Measurements from ENCODE around the gene C4orf50. TPM values are rescaled to one million over a fixed set of nuclear protein-coding genes. Genes with fewer than 3 reads are reported as not detected.

C4orf50 gene
- total and polyA plus RNA-seq, 2 of the 8 experiments (the other 6 are each of a cell fraction or from before 2014, with no cell fraction given), result 0.08 to 0.22 TPM

DNA sequence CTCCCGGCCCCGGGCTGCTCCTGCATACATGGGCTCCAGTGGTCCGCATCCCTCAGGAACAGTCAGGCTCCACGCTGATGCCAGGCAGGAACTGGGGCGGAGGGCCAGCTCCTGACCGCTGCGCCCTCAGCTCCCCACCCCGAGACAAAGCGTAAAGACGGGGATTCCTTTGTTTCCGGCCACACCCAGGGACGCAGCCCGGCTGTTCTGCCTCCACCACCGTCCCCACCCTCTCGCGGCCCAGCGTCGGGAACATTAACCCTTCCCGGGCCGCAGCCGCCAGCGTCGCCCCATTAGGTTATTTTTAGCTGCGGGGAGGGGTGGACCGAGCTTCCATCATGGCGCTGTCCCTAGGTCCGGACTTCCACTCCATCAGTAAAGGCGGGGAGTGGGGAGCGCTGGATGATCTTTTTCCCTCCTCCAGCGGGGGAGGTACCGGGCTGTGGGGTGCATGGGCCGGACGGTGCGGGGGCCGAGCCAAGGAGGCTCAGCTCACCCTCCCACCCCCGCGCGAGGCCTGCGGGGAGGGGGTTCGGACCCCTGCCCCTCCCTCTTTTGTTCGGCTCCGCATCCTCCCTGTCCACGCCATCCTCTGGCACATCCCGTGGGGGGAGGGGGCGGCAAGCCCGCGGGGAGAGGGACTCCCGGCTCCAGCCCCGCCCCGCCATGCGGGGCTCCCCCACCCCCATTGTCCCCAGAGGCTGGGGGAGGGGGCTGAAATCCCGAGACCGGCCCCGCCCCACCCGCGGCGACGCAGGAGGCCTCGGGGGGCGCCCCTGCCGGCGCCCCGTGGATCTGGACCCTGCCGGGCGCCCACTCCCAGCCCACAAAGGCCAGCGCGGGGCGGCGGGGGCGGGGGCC lies 130.6 kb downstream of the C4orf50 start:
- Histone ChIP-seq H4K5ac (ENCODE audit: insufficient read length, low read depth, low read length) (peak overlapping the region; percentile 67), H3K4me1 (replicated peaks in 1 of 4; ENCODE audit: control insufficient read depth in 3 of 4, insufficient read depth in 4 of 4, low read length in 3 of 4) (peaks cover 22 to 39% (median 29%) of the 10 kb centered on the region in 4 experiments), H2BK20ac (ENCODE audit: low read length) (no peak overlapping the region), H3K23me2 (ENCODE audit: low read depth, low read length) (peaks cover 20% of the 10 kb centered on the region; the same call in 1 of the 2 replicates), H2AFZ (ENCODE audit: low read length) (no peak overlapping the region), H3K27me3 (replicated peaks in 1 of 4; ENCODE audit: control insufficient read depth in 3 of 4, extremely low read depth in 1 of 4, insufficient read depth in 3 of 4, low read length in 3 of 4) (peaks cover 17 to 32% (median 29%) of the 10 kb centered on the region in 4 experiments), H3K27ac (ENCODE audit: low read depth, low read length) (no peak overlapping the region), H3K9me3 (ENCODE audit: insufficient read depth in 2 of 2, low read depth in 1 of 2, low read length in 1 of 2) (no peaks in the 10 kb centered on the region), H2BK120ac (replicated peaks; ENCODE audit: low read depth, low read length) (no peak overlapping the region), H3K9ac (replicated peaks in 1 of 4; ENCODE audit: extremely low read depth in 1 of 4, low read depth in 3 of 4, low read length in 3 of 4) (peak overlapping the region in 2 of 4 experiments; percentile 54 to 56; a peak in 3 of 7 replicates), H3K4me2 (ENCODE audit: insufficient read depth in 1 of 2, low read depth in 2 of 2, low read length in 2 of 2) (peak overlapping the region; percentile 73 to 91), H3K4ac (replicated peaks; ENCODE audit: insufficient read length, low read depth, low read length) (no peak overlapping the region), H2BK5ac (ENCODE audit: low read depth, low read length) (peak overlapping the region; percentile 94; the same call in 1 of the 2 replicates), H3K79me1 (ENCODE audit: low read depth, low read length) (peaks cover 11% of the 10 kb centered on the region), H2BK12ac (ENCODE audit: low read depth, low read length) (no peak overlapping the region; the same call in 1 of the 2 replicates), H3K36me3 (ENCODE audit: control insufficient read depth in 2 of 4, insufficient read depth in 4 of 4, low read length in 3 of 4) (no peaks in the 10 kb centered on the region), H3K14ac (ENCODE audit: insufficient read length) (no peak overlapping the region), H4K20me1 (replicated peaks in 1 of 2; ENCODE audit: control insufficient read depth in 1 of 2, insufficient read depth in 2 of 2, low read length in 2 of 2) (peaks cover 39 to 48% of the 10 kb centered on the region in 2 experiments), H3K79me2 (ENCODE audit: control insufficient read depth in 1 of 2, insufficient read depth in 2 of 2, low read length in 2 of 2) (peaks cover 10 to 47% of the 10 kb centered on the region in 2 experiments), H3K4me3 (ENCODE audit: extremely low read depth in 1 of 4, insufficient read depth in 2 of 4, low read depth in 3 of 4, low read length in 4 of 4) (peak overlapping the region; percentile 71 to 98 (median 74)), H3K18ac (ENCODE audit: extremely low read depth, low read length) (peak overlapping the region; percentile 28; the same call in 1 of the 2 replicates), H2BK15ac (ENCODE audit: low read length) (no peak overlapping the region), H4K91ac (replicated peaks; ENCODE audit: insufficient read length, low read length) (peak overlapping the region; percentile 37), H2AK5ac (ENCODE audit: low read depth, low read length) (no peak overlapping the region), H4K8ac (ENCODE audit: extremely low read depth, insufficient read depth, low read length) (no peak overlapping the region), H3K56ac (replicated peaks; ENCODE audit: insufficient read length, low read depth, low read length) (no peak overlapping the region), H3K23ac (ENCODE audit: insufficient read length) (no peak overlapping the region)
- peak in 1 of 2 experiments; percentile 66 for DNase-seq (ENCODE audit: low read depth in 1 of 2, low spot score in 2 of 2)
- ChIA-PET CTCF (ENCODE audit: partially characterized antibody) (interaction anchor here (0.6 to 1.9 kb wide), 14 partner anchors 10 to 435 kb away, joined by 3 to 7 read pairs (median 3); no protein-coding TSS in a partner anchor), POLR2A (ENCODE audit: partially characterized antibody) (interaction anchor here (0.6 to 1.7 kb wide), 9 partner anchors 9 to 92 kb away, joined by 3 to 7 read pairs (median 3); no protein-coding TSS in a partner anchor)
- WGBS, 2 experiments (ENCODE audit: extremely low coverage in 1 of 2, insufficient coverage in 1 of 2, insufficient read length in 1 of 2, insufficient replicate concordance in 2 of 2, low coverage in 1 of 2, low lambda C conversion rate in 2 of 2, missing lambda C conversion rate in 1 of 2), result 2% methylated on average over 29 of the region's 70 CpGs; no CpG with 5 or more reads in 1 of the 2 experiments
- no peak for FAIRE-seq
- TF ChIP-seq JUN (IDR thresholded peaks at IDR 0.05; ENCODE audit: low read depth, low read length) (no peak), RBBP5 (IDR thresholded peaks at IDR 0.05; ENCODE audit: borderline replicate concordance, low read depth, low read length) (0 out of 2 replicates have a peak, but pooled peaks have one; percentile 19), POLR2A (IDR thresholded peaks at IDR 0.05; ENCODE audit: control extremely low read depth in 1 of 2, low read depth in 2 of 2, low read length in 2 of 2) (no peak), SP1 (IDR thresholded peaks at IDR 0.05; ENCODE audit: low read depth, low read length) (no peak), PHF8 (conservative IDR thresholded peaks at IDR 0.05; ENCODE audit: low read depth, low read length) (0 out of 2 replicates have a peak, but pooled peaks have one; percentile 31), ASH2L (IDR thresholded peaks at IDR 0.05; ENCODE audit: low read length) (peak; percentile 75), POU5F1 (IDR thresholded peaks at IDR 0.05; ENCODE audit: low read depth, low read length) (no peak), SIN3A (conservative IDR thresholded peaks at IDR 0.05 in 1 of 2, IDR thresholded peaks at IDR 0.05 in 1 of 2; ENCODE audit: low read depth in 1 of 2, low read length in 2 of 2) (peak; percentile 60 to 84; a peak in 2 of 4 replicates), CREB1 (IDR thresholded peaks at IDR 0.05) (peak; percentile 25; the same call in 1 of the 2 replicates), YY1 (IDR thresholded peaks at IDR 0.05; ENCODE audit: low read depth, low read length) (peak; percentile 71; the same call in 1 of the 2 replicates)
- TF ChIP-seq, protein P1, sequence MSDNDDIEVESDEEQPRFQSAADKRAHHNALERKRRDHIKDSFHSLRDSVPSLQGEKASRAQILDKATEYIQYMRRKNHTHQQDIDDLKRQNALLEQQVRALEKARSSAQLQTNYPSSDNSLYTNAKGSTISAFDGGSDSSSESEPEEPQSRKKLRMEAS (IDR thresholded peaks at IDR 0.05), result peak; percentile 35; the same call in 1 of the 2 replicates

Measured in H1 (cell line).